Activated T-helper 9 cell treated with anti-CD3 and anti-CD28 coated beads, Interleukin-2, amount 50 U/mL, for 16 hours (primary cell): Measurements from ENCODE around the gene ARAP2.

Source experiments
- DNase-seq: peaks from one replicate; pipeline ENCODE4 v3.0.0-alpha.2; 2020; ENCODE audit warnings: low read depth

ARAP2 gene

DNA sequence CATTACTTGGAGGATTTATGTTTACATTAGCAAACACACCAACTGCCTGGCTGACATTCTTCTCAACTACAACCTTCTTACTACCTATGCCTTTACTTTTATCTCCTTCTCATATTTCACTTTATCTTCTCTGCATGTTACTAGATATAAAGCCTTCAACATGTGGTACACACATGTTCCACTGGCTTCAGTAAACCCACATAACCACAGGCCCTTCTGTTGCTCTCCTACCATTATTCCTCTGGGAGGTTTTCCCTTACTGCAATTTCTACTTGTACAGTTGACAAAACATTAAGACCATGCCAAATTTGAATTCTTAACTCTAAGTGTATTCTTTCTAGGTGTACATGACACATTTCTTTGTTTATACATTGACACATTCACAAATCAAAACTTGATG is 133.1 kb downstream of the ARAP2 start:
- no peak for DNase-seq

DNA sequence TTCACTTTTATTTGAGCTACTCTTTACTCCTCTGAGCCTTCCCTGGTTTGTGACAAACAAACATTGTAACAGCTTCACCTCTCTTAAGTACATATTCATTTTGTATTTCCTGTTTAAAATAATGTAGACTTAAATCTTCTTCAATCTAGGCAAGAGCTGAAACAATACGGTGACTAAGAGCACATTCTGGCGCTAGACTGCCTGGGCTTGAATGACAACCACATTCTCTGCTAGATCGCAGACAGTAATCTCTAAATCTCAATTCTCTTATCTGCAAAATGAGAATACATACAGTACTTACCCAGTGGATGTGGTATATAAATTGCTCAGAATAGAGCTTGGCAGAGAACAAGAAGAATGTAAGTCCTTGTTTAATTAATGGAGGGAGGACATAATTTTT is 144.8 kb downstream of the ARAP2 start:
- no peak for DNase-seq

DNA sequence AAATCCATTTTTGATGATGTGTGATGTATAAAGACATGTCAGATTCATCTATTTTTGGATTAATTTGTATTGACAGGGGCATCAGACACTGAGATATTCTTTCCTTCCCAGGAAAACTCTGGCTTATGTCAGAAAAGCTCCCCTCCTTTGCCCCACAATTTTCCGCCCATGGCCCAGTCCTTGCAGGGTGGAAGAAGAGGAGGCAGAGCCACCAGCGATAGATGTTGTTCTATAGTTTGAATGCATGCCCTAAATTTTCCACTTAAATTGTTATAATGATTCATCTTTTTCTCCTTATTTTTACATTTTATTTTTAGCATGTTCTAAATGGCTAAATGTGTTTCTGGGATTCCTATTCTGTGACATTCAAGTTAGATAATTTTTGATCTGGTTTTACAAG is 149.3 kb downstream of the ARAP2 start:
- no peak for DNase-seq

DNA sequence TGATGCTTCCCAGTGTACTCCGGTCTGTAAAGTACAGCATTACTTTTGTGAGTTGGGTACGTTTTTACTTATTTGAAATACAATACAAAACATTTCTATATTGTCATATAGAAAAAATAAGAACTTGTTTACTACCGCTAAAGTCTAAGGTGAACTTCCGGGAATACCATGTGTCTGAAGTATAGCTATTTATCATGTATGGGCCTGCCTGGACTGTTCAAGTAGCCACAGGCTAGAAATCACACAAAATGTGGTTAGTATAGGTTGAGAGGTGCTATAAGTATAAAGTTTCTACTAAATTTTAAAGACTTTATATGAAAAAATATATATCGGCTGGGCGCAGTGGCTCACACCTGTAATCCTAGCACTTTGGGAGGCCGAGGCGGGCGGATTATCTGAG is 152.3 kb downstream of the ARAP2 start:
- no peak for DNase-seq

DNA sequence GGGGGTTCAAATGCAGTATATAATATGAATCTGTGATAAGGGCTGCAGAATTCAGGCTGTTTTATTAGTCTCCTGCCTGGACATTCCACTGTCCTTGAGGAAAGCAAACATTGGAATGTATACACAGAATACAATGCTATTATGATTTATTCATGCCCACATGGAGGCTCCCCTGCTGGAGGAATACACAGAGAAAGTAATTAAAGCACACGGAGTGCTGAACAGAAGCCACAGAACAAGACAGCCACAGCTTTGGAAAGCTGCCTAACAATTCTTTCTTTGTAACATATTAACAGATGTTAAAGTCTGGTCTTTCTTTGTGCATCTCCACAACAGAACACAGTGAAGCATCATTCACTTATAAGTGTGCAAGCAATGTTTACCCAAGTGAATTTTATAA is 155.8 kb downstream of the ARAP2 start:
- no peak for DNase-seq

DNA sequence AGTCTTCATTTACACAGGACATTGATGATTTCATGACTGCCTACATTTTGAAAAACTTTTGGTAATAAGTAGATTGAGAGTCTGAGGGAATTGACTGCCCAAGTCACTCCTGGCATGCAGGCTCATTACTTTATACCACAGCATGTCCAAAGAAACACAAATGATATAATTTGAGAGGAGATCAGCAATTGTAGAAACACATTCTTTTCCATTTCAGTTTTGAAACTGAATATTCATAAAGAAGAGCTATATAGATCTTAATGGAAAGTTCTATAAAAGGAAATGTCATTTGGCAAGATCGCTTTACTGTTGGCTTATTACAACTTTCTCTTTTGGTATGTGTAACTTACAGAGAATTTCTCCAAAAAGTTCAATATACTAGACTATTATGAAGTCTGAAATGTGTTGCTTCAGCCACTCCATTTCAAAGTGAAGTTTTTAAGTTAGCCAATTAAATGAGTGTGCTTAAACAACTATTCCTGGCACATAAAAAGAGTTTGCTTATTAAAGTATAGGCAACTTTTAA is 158.0 kb downstream of the ARAP2 start:
- no peak for DNase-seq

DNA sequence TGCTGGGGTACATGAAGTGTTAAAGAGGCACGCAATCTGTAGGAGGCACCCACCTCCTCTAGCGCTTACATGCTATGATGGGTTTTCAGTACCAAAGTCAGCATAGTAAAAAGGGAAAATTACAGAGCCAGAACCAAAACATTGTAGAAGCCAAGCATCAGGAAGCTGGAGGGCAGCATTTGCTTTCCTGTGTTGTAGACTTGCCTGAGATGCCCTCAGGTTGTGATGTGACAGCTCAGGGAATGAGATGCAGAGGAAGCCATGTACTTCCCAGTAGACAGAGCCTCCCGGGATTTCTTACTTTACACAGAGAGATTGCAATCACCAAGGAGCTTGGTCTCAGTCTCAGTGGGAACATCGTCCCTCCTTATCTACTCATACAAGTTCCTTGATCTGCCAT is 161.5 kb downstream of the ARAP2 start:
- DNase-seq, result no peak

DNA sequence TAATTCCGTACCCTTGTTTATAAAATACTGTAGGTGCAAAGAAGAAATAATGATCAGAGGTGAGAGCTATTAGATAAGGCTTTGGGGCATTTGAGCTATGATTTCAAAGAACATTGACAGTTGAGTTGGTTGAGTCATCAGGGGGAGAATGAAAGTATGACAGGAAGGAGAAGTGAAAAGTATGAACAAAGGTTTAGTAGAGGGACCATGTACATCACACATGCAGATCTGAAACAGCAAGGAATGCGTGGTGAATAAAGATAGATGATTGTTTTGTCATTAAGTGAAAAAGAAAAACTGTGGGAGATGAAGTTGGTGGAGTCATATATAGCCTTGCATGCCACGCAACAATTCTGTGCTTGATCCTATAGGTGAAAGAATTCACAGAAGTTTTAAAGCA is 163.1 kb downstream of the ARAP2 start:
- DNase-seq, result no peak

DNA sequence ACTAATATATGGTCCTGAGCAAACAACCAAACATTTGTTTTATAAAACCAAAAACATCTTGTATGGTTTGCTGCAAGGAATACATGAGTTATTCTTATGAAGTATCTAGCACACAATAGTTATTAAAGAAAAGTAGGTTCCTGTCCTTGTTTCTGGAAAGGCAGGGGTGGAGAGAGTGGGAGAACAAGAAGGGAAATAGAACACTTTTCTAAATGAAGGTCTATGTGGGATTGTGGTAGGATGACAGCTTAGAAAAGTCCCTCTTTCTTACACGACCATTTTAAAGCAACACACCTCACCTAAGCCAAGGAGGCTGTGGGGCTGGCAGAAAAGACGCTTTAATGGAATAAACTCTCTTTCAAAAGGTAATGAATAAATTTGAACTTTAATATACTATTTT is 164.6 kb downstream of the ARAP2 start:
- no peak for DNase-seq

DNA sequence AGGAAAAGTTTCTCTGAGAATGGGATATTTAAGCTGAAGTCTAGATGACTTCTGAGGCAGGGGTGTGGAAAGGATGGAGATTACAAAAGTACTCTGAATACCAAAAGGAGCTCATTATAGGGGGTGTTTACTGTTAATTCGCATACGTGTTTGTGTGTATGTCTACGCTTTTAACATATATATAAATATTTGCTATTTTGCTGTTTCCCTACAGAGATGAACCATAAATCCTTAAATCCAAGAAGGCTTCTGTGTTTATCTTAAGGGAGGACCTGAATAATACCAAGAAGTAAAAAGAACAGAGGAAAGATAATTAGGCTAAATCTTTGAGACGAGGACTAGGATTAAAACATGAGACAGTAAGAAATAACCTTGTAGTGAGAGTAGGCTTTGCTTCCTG is 166.0 kb downstream of the ARAP2 start:
- no peak for DNase-seq

DNA sequence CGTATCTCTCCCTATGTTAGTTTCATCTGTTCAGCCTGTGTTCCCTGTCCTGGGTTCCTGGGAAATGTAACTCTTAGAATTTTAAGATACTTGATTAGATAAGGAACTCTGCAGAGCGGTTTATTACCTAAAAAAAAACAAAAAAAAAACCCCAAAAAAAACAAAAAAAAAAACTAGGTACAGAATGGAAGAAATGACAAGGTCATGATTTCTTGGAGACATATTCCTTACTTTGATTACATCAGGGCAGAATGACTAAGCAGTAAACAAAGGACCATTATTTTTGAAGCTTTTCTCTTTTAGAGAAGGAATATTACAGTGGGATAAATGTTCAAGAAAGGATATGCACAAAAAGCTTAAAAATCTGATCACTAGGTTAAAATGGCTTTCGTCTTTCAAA is 171.8 kb downstream of the ARAP2 start:
- no peak for DNase-seq

DNA sequence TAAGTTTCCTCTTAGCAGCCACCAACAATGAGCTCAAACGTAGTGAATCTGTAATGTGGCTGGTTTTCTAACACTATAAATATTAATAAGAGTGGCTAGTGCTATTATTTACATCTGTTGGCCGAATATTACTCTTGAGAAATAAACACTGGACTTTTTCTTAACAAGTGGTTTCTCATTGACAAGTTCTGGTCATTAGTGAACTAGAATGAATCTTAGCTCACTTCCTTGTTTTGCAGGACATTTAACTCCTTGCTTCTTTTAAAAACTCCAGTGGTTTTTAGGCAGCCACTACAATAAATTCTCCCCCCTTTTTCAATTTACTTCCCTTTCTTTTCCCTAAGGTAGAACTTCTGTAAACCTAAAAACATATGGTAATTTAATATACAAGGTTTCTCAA is 177.2 kb downstream of the ARAP2 start:
- no peak for DNase-seq

DNA sequence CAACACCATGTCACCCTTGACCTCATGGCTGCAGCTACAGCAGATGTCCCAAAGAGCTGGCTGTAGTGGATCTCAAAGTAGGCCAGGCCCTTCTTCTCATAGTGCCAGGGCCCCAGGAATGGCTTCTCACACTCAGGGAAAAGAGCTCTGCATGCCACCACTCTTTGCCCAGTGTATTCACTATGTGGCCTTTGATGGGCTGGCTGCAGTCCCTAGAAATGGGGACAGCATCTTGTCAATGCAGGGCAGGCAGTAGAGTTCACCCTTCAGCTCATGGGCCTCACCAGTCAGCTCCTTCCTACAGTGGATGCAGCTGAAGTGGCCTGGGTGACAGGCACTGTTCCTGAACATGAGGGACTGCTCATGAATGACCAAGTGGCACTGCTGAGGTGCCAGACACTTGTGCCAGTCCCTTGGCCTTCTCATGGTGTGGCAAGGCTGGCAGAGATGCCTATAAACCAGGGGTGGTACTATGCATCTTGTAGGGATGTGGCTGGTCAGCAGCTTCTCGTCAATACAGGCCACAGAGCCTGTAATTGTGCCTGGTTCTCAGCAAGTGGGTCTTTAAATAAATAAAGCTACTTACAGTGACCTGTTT is 178.9 kb downstream of the ARAP2 start:
- DNase-seq, result no peak

DNA sequence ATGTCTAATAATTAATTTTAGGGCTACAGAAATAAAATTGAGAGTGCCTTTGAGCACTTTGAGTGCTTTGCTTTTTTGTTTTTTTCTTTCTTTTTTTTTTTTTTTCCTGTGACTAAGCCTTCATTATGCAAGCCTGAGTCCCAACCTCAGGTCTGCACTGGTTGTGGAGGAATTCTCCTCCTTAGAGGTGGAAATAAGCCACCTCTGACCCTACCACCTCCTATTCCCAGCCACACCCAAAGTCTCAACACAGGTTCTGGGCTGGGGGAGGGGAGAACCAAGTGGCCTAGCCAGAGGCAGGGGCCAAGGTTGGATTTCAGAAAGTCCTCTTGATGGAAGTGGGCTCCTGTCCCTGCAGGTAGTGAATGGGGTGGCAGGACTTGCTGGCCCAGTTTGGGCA is 180.2 kb downstream of the ARAP2 start:
- no peak for DNase-seq

DNA sequence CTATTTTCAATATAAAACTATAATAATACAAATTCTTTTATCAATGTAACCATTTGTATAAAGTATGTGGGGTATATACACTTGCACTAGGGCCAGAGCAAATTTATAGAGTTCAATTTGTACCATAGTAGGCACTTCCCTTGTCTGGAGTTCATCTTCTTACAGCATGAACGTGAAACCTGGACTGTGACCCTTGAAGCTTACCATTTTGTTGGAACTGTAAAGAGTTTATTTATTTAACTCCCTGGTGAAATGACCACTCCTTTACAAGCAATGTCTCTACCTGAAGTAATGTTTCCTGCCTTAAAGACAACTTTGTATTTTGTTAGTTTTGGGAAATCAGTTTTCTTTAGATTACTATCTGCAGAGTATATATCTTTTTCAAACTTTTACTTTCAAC is 188.2 kb downstream of the ARAP2 start:
- no peak for DNase-seq

DNA sequence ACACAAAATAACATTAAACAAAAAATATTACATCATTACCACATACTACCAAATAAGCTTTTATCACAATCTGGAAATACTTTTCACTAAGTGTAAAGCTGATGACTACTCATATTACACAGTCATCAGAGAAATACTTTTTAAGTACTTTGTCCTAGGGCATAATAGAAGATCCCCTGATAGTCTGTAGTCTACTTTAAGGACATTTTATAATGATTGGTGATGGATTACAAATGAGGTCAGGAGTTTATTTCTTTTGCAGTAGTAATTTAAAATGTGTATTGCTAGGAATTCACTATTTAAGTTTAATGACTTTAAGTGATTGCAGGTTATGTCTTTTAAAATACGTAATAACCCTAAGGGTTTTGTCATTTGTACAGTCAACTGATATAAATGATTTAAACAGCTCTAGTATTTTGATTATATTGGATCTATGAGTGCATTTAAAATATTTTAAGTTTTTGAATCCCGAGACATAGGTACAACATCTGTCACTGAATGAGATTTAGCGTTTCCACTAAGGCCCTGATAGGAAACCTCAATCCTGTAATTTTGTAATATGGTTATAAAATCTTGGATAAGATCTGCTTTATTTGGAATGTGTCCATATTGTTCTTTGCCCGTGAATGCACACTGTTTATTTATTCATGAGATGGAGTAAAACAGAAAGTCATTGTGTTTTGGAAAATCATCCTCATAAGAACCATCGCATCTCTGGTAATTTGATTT is 189.5 kb downstream of the ARAP2 start:
- DNase-seq, result no peak

DNA sequence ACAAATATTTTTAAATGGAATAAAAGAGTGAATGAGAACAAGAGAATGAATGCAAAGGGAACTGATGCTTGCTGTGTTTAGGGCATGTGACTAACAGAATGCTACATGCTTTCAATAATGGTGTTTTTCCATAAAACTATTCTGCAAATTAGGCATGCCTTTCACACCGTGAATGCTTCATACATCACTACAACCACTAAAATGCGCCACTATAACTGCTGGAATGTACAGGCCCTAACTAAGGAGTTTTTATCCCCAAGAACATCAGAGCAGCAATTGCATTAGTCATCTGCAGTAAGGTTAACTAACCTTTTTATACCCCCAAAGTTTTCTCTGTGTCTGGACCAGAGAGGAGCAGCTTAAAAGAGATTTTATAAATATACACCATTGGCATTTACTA is 190.4 kb downstream of the ARAP2 start:
- DNase-seq, result no peak

DNA sequence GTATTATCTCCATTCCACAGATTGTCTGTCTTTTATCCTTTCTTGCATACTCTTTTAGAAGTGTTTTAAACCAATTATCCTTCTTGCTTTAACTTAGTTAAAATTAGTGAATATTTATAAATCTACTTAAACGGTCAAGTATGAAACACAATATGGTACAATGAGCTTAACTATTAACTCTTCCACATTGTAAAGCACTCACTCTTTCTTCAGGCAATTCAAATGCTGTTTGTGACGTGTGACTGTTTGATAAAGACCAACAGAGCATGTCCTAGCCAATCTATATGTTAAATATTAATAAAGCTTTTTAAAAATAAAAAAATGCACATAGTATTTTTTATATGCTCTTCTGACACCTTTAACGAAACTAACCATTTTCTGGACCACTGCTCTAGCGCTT is 192.7 kb downstream of the ARAP2 start:
- no peak for DNase-seq

DNA sequence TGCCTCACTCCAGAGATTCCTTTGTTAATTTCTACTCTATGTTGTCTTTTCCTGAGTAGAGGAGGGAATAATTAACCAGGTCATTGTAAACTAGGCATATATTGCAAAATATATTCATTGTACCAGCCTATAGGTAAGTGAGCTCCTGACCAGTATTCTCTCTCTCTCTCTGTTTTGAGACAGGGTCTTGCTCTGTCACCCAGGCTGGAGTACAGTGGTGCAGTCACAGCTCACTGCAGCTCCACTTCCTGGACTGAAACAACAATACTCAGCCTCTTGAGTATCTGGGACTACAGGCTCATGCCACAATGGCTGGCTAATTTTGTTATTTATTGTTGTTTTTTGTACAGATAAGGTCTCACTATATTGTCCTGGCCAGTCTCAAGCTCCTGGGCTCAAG is 198.3 kb downstream of the ARAP2 start:
- no peak for DNase-seq

DNA sequence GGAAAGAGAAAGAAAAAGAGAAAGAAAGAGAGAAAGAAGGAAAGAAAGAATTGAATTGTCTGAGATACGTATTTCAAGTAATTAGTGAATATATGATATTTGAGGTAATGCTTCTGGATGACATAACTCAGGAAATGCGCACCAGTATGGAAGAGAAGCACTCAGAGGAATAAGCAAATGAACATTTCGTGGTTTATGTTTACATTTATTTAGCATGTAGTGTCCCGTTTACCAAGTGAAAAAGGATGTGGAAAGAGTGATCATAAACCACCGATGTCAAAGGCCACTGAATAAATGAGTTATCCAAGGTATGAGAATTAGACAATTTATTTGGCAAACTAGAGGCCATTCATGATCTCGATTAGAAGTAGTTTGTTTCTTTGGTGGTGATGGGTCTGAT is 200.4 kb downstream of the ARAP2 start:
- DNase-seq, result no peak

DNA sequence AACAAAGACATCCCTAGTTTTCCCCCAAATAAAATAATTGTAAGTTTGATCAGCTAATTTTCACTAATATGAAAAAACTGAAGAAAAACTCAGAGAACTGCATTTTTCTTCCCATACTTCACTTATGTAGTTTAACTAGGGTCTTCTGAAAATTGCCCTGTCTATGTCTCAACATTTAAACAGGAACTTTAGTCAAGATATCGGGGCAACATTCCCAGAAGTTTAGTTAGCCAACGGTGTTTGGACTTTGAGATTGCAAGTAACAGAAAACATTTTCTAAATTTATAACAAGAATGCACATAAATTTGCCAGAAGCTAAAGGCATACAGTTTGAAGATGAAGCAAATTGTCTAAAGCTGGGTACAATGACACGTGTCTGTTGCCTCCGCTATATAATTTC is 201.1 kb downstream of the ARAP2 start:
- no peak for DNase-seq

DNA sequence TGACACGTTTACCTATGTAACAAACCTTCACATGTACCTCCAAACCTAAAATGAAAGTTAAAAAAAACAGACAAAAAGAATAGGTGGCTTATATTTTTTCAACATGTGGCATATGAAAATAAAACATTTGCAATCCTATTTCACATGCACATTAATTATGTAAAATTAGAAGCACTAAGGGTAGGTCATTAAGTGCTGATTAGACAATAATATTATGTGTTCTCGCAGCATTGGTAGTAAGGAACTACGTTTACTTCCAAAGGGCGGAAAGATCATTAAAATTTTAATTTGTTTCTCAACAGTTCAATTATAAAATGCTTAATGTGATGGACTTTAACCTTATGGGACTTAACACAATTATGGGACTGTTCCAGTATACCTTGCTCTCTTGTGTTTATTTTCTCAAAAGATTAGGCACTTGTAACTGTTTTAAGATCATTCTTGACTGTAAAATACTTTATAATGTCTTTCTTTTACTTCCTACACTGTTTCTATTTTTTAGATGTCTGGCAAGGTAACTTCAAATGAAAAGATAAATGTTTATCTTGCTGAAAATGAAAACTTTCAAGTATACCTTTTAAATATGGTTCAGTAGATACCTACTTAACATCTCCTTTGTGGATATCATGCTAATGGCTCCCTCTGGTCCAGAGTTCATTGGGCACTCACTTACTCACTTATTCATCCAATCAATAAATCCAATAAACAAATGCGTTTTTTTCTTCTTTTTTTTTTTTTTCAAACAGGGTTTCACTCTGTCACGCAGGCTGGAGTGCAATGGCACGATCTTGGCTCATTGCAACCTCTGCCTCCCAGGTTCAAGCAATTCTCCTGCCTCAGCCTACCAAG is 202.0 kb downstream of the ARAP2 start:
- no peak for DNase-seq

DNA sequence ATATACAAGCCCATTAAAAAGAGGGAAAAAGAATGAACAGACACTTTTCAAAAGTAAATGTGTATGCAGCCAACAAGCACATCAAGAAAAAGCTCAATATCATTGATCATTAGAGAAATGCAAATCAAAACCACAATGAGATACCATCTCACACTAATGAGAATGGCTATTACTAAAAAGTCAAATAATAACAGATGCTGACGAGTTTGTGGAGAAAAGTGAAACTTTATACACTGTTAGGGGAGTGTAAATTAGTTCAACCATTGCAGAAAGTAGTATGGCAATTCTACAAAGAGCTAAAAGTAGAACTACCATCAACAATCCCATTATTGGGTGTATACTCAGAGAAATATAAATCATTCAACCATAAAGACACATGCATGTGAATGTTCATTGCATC is 203.0 kb downstream of the ARAP2 start:
- no peak for DNase-seq
